Caco-2 (cell line): Measurements from ENCODE around the gene ZAP70. TPM values are rescaled to one million over a fixed set of nuclear protein-coding genes. Genes with fewer than 3 reads are reported as not detected.

ENCODE experiments used
- BruUV-seq: library from RNA; stranded (reverse); fragments of 400-500 nt; replicated peaks from 2 replicates; lab custom pipeline; 2021; lab: Mats Ljungman, UMichigan
- CTCF ChIA-PET: fragments of 300-600 bp; sonication (Branson Sonifier 250); formaldehyde crosslinking; loops from one replicate; lab custom pipeline; 2022; ENCODE audit warnings: antibody characterized with exemption; lab: Charles Lee
- POLR2A ChIA-PET: fragments of 300-600 bp; sonication (Branson Sonifier 250); formaldehyde crosslinking; loops from one replicate; lab custom pipeline; 2022; ENCODE audit warnings: antibody characterized with exemption; lab: Charles Lee
- DNase-seq, 2 experiments: peaks; one replicate each; pipeline versions ENCODE4 v3.0.0 to v3.0.0-alpha.2; 2020 to 2022
- H3K27me3 ChIP-seq: replicated peaks from 2 replicates; pipeline ENCODE4 v1.6.0; 2011; ENCODE audit warnings: low read length; ENCODE audit not compliant: control insufficient read depth, insufficient read depth
- H3K36me3 ChIP-seq: 2 replicates; pipeline ENCODE4 v1.5.1; 2011; ENCODE audit warnings: low read length; ENCODE audit not compliant: control insufficient read depth, insufficient read depth
- H3K4me1 ChIP-seq: fragments of 250-450 bp; sonication (Bioruptor Pico); 2 replicates; pipeline ENCODE4 v1.5.1; 2020; ENCODE audit warnings: mild to moderate bottlenecking
- H3K4me3 ChIP-seq: 2 replicates; pipeline ENCODE4 v1.5.1; 2011; ENCODE audit warnings: low read depth, mild to moderate bottlenecking, control low read depth, low read length
- H3K9me3 ChIP-seq: fragments of 250-450 bp; sonication (Bioruptor Pico); 2 replicates; pipeline ENCODE4 v1.5.1; 2020; ENCODE audit warnings: mild to moderate bottlenecking, moderate library complexity
- H3K27ac Mint-ChIP-seq: one replicate; pipeline ENCODE4 v1.8.0; 2022; ENCODE audit warnings: mixed read lengths; ENCODE audit not compliant: unreplicated experiment
- H3K27me3 Mint-ChIP-seq: one replicate; pipeline ENCODE4 v1.8.0; 2022; ENCODE audit warnings: mixed read lengths; ENCODE audit not compliant: insufficient read depth, unreplicated experiment
- H3K36me3 Mint-ChIP-seq: one replicate; pipeline ENCODE4 v1.8.0; 2022; ENCODE audit warnings: mild to moderate bottlenecking, mixed read lengths; ENCODE audit not compliant: insufficient read depth, unreplicated experiment
- H3K4me1 Mint-ChIP-seq: one replicate; pipeline ENCODE4 v1.8.0; 2022; ENCODE audit warnings: low read depth, mixed read lengths; ENCODE audit not compliant: unreplicated experiment
- H3K4me3 Mint-ChIP-seq: one replicate; pipeline ENCODE4 v1.8.0; 2022; ENCODE audit warnings: mild to moderate bottlenecking, moderate library complexity, mixed read lengths; ENCODE audit not compliant: unreplicated experiment
- H3K9me3 Mint-ChIP-seq: one replicate; pipeline ENCODE4 v1.8.0; 2022; ENCODE audit warnings: mixed read lengths; ENCODE audit not compliant: unreplicated experiment
- intact Hi-C: fragments of 100-400 bp; cut with micrococcal nuclease; formaldehyde crosslinking; loops from one replicate; pipeline ENCODE4 v1.10.0; 2022; ENCODE audit not compliant: unreplicated experiment
- total RNA-seq: library from RNA; stranded (reverse); gene quantifications from 2 replicates; pipeline ENCODE4 v1.2.3, GENCODE V29; 2022
- TF ChIP-seq, protein P1 (sequence below), 2 experiments: fragments of 200-600 bp in 1 of 2; IDR thresholded peaks; 1 replicate in 1 of 2; 2 replicates in 1 of 2; pipeline versions ENCODE4 v1.5.1 to v1.8.0; 2011 to 2022; ENCODE audit warnings: antibody characterized with exemption in 1 of 2, control low read depth in 1 of 2, inconsistent platforms in 1 of 2, low read depth in 1 of 2, low read length in 1 of 2, mild to moderate bottlenecking in 1 of 2, moderate library complexity in 1 of 2; ENCODE audit not compliant: insufficient read depth in 1 of 2, severe bottlenecking in 1 of 2, unreplicated experiment in 1 of 2

Gene ZAP70
- total RNA-seq, 1 experiment from 2014 or later = 0.82 TPM

DNA sequence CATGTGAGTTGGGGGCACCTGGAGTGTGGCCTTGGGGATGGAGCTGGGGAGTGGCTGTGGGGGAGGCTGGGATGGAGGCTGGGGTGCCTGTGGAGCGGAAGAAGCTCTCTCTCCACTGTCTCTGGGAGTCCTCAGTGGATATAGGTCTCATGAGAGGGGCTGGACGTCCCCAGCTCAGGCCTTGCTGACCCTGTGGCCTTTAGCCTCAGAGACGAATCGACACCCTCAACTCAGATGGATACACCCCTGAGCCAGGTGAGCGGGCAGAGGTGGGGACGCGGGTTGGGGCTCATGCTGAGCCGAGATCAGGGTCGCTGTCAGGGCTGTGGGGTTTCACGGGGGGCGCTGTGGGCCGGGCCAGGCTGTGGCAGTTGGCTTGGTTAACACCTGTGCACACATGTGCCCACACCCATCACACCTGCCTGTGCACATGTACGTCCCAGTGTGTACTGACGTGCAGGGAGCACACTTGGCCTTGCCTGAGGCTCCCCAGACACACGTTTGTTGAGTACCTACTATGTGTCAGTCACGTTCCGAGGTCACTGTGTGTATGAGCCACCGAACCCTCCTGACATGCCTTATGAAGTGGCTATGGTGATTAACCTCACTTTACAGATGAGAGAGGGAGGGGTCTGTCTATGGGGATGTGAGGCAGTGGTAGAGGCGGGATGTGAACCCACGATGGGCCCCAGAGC, 20.1 kb downstream of the ZAP70 start:
- H3K4me1 ChIP-seq = no peaks in the 10 kb centered on the region
- Mint-ChIP-seq H3K9me3 (peaks cover 7% of the 10 kb centered on the region), H3K4me1 (no peaks in the 10 kb centered on the region), H3K36me3 (no peaks in the 10 kb centered on the region), H3K27me3 (no peaks in the 10 kb centered on the region), H3K4me3 (no peak overlapping the region), H3K27ac (no peak overlapping the region)
- H3K36me3 ChIP-seq = no peaks in the 10 kb centered on the region
- intact Hi-C loops = no loop called here
- ChIA-PET POLR2A (no interaction called here), CTCF (no interaction called here)
- peak in 1 of 2 experiments; percentile 22 for DNase-seq
- H3K27me3 ChIP-seq = no peaks in the 10 kb centered on the region
- H3K9me3 ChIP-seq = peaks cover 10% of the 10 kb centered on the region
- BruUV-seq = no TSS peak
- TF ChIP-seq, protein P1, sequence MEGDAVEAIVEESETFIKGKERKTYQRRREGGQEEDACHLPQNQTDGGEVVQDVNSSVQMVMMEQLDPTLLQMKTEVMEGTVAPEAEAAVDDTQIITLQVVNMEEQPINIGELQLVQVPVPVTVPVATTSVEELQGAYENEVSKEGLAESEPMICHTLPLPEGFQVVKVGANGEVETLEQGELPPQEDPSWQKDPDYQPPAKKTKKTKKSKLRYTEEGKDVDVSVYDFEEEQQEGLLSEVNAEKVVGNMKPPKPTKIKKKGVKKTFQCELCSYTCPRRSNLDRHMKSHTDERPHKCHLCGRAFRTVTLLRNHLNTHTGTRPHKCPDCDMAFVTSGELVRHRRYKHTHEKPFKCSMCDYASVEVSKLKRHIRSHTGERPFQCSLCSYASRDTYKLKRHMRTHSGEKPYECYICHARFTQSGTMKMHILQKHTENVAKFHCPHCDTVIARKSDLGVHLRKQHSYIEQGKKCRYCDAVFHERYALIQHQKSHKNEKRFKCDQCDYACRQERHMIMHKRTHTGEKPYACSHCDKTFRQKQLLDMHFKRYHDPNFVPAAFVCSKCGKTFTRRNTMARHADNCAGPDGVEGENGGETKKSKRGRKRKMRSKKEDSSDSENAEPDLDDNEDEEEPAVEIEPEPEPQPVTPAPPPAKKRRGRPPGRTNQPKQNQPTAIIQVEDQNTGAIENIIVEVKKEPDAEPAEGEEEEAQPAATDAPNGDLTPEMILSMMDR (IDR thresholded peaks at IDR 0.05; ENCODE audit: insufficient read depth in 1 of 2, low read depth in 1 of 2, low read length in 1 of 2, severe bottlenecking in 1 of 2, unreplicated experiment in 1 of 2) = no peak
- H3K4me3 ChIP-seq = no peak overlapping the region

DNA sequence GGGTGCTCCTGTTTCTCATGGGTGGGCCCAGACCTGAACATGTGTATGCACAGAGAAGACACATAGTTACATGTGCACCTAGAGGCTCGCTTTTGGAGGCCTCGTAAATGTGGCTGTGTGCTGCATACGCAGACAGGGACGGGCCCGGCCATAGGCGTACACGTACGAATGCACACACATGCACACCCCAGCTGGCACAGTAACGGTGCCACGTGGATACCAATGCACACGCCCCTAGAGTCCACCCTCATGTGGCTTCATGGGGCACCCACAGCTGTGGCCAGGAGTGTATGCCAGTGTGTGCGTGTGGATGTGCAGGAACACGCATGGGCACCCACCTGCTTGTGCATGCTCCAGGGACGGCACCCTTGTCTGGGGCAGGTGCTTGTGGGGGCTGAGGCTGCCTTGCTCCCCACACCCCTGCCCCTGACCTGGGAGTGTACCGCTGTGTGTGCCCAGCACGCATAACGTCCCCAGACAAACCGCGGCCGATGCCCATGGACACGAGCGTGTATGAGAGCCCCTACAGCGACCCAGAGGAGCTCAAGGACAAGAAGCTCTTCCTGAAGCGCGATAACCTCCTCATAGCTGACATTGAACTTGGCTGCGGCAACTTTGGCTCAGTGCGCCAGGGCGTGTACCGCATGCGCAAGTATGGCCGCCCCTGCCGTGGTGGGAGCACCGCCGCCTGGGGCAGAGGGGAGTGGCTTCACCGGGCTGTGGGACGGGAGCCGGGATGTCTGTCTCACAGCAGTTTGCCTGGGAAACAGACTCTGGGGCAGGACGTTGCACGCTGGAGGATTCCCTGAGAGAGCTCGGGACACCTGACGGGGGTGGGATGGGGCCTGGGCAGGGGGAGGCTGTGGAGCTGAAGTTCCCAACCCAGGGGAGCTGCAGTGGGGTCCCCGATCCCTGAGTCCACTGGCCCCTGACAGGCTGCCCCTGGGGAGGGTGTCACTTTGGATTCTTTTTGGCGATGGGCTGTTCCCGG, 21.0 kb downstream of the ZAP70 start:
- Histone ChIP-seq H3K9me3 (peaks cover 10% of the 10 kb centered on the region), H3K4me1 (no peaks in the 10 kb centered on the region), H3K36me3 (no peaks in the 10 kb centered on the region), H3K4me3 (no peak overlapping the region), H3K27me3 (no peaks in the 10 kb centered on the region)
- Mint-ChIP-seq H3K4me3 (no peak overlapping the region), H3K9me3 (peaks cover 7% of the 10 kb centered on the region), H3K36me3 (peaks cover 5% of the 10 kb centered on the region), H3K27me3 (no peaks in the 10 kb centered on the region), H3K4me1 (no peaks in the 10 kb centered on the region), H3K27ac (no peak overlapping the region)
- POLR2A ChIA-PET = no interaction called here
- intact Hi-C loops = no loop called here
- TF ChIP-seq, protein P1 (IDR thresholded peaks at IDR 0.05; ENCODE audit: insufficient read depth in 1 of 2, low read depth in 1 of 2, low read length in 1 of 2, severe bottlenecking in 1 of 2, unreplicated experiment in 1 of 2) = no peak
- peak in 1 of 2 experiments; percentile 22 for DNase-seq
- BruUV-seq = no TSS peak
- CTCF ChIA-PET = no interaction called here

DNA sequence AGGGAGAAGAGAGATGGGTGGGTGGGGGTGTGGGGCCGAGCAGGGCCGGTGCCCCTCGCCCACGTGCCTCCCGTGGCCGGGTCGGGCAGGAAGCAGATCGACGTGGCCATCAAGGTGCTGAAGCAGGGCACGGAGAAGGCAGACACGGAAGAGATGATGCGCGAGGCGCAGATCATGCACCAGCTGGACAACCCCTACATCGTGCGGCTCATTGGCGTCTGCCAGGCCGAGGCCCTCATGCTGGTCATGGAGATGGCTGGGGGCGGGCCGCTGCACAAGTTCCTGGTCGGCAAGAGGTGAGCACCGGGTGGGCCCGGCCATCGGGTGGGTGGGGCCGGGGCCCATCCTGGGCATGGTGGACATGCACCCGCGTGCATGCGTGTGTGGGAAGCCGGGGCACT, 21.8 kb downstream of the ZAP70 start:
- Histone ChIP-seq H3K4me1 (no peaks in the 10 kb centered on the region), H3K36me3 (no peaks in the 10 kb centered on the region), H3K9me3 (peaks cover 5% of the 10 kb centered on the region), H3K4me3 (no peak overlapping the region), H3K27me3 (no peaks in the 10 kb centered on the region)
- intact Hi-C loops = no loop called here
- Mint-ChIP-seq H3K4me1 (no peaks in the 10 kb centered on the region), H3K36me3 (peaks cover 5% of the 10 kb centered on the region), H3K4me3 (no peak overlapping the region), H3K9me3 (peaks cover 7% of the 10 kb centered on the region), H3K27ac (no peak overlapping the region), H3K27me3 (no peaks in the 10 kb centered on the region)
- BruUV-seq = no TSS peak
- DNase-seq = peak in 1 of 2 experiments; percentile 20
- ChIA-PET POLR2A (no interaction called here), CTCF (no interaction called here)
- TF ChIP-seq, protein P1 (IDR thresholded peaks at IDR 0.05; ENCODE audit: insufficient read depth in 1 of 2, low read depth in 1 of 2, low read length in 1 of 2, severe bottlenecking in 1 of 2, unreplicated experiment in 1 of 2) = no peak
